Measurements from ENCODE around the gene CAPN13.

GRCh38 chr2:30677861-30678385 is 129.3 kb downstream of the CAPN13 start:
- TF ChIP-seq, protein P1, sequence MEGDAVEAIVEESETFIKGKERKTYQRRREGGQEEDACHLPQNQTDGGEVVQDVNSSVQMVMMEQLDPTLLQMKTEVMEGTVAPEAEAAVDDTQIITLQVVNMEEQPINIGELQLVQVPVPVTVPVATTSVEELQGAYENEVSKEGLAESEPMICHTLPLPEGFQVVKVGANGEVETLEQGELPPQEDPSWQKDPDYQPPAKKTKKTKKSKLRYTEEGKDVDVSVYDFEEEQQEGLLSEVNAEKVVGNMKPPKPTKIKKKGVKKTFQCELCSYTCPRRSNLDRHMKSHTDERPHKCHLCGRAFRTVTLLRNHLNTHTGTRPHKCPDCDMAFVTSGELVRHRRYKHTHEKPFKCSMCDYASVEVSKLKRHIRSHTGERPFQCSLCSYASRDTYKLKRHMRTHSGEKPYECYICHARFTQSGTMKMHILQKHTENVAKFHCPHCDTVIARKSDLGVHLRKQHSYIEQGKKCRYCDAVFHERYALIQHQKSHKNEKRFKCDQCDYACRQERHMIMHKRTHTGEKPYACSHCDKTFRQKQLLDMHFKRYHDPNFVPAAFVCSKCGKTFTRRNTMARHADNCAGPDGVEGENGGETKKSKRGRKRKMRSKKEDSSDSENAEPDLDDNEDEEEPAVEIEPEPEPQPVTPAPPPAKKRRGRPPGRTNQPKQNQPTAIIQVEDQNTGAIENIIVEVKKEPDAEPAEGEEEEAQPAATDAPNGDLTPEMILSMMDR (IDR thresholded peaks at IDR 0.05; ENCODE audit: low read depth, low read length, poor library complexity, severe bottlenecking) = no peak
- no peak for TF ChIP-seq EZH2phosphoT487 (IDR thresholded peaks at IDR 0.05; ENCODE audit: borderline replicate concordance, low read length)
